Activated CD8-positive, alpha-beta memory T cell treated with anti-CD3 and anti-CD28 coated beads for 24 hours (primary cell): ENCODE data around the gene NOTCH2.
A peak's percentile ranks its signal among the peaks of the same experiment; 100 is the strongest.

Experiments used
- DNase-seq: peaks from one replicate; pipeline ENCODE4 v3.0.0-alpha.2; 2020

The NOTCH2 gene

GRCh38 chr1:119971710-119972570 lies 97.5 kb downstream of the NOTCH2 start:
- DNase-seq: no peak

DNA sequence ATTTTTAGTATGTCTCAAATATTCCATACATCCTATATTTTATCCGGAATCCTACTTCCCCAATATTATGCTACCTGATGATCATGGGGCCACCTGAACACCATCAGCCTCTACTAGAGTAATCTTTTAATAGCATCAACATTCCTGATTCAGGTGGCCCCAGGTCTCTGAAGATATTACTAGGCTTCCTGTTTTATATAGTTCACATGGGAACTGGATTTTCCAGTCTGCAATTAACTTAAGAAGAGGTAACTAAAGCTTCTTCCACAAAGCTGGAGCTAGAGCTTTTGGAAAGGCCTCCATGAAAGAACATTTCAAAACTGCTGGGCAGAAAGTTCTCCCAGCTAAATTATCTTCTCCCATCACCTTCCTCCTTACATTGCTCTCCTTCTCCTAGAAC lies 100.9 kb downstream of the NOTCH2 start:
- no peak for DNase-seq

DNA sequence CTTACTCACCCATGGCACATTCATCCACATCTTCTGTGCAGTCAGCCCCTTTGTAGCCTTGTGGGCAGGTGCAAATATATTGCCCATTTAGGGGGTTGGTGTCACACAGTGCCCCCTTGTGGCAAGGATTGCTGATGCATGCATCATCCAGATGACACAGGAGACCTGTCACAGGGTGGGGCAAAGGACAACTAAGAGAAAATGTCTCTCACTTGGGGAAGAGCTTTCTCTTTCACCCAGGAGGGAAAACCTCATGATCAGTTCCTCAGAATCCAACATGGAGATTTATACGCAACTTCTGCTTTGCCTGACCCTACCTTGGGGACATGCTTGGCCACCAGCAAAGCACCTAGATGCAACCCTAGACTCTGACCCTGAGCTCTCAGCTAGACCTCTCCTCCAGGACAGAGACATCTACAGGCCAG lies 101.4 kb downstream of the NOTCH2 start:
- peak; percentile 90 for DNase-seq

- DNase-seq: no peak
Observed at GRCh38 chr1:119966681-119967080, 102.8 kb downstream of the NOTCH2 start.

GRCh38 chr1:119966020-119966419 lies 103.4 kb downstream of the NOTCH2 start:
- DNase-seq: no peak

DNA sequence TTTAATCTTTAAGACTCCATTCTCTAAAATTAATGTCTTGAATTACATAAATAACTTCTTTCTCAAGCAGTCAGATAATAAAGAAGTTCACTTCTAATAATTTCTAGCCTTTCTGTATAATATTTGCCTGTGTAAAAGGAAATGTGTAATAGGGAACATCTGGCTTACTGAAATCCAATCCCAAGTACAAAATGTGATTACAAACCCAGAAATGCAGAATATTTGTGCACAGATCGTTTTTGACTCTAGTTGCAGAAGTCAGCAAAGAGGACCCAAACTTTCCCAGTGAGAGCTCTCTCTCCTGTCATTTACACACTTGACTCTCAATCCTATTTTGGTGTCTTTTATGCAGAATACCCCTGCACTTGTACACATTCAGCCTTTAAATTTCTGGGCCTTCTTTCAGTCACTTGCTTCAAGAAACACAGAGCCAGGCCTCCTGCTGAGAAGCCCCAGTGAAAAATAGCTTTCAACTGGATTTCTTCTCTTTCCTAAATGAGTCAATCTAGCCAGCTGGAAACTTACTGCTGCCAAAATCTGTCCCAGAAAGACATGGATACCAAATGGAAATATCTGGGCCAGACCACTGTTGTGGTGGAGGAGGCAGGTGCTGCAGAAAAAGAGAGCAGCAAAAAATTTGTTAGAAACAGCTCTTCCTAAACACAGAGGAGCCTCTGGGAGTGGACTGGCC lies 104.6 kb downstream of the NOTCH2 start:
- no peak for DNase-seq

GRCh38 chr1:119962296-119962968 lies 107.0 kb downstream of the NOTCH2 start:
- no peak for DNase-seq

GRCh38 chr1:119960501-119960900 lies 109.0 kb downstream of the NOTCH2 start:
- DNase-seq: no peak

GRCh38 chr1:119959268-119960220 lies 109.9 kb downstream of the NOTCH2 start:
- no peak for DNase-seq

- DNase-seq: no peak
Observed at GRCh38 chr1:119958223-119958622, 111.2 kb downstream of the NOTCH2 start.

DNA sequence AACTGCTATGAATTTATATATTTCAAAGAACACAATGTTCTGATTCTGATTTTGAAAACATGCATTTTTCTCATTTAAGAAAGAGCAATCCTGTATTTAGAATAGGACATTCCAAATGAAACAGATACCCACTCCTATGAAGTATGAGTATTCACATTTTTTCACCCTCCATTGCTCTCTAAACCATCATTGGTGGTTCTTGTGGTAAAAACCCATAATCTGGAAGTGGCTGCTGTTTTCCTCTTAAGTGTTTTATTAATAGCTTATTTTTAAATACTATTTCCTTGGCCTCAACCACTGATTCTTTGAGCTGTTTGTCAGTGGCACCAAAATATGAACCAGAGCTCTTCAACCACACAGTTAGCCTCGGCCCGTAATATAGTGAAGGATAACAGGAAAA lies 113.2 kb downstream of the NOTCH2 start:
- no peak for DNase-seq

- DNase-seq: no peak
Observed at GRCh38 chr1:119954476-119955422, 114.7 kb downstream of the NOTCH2 start.

DNA sequence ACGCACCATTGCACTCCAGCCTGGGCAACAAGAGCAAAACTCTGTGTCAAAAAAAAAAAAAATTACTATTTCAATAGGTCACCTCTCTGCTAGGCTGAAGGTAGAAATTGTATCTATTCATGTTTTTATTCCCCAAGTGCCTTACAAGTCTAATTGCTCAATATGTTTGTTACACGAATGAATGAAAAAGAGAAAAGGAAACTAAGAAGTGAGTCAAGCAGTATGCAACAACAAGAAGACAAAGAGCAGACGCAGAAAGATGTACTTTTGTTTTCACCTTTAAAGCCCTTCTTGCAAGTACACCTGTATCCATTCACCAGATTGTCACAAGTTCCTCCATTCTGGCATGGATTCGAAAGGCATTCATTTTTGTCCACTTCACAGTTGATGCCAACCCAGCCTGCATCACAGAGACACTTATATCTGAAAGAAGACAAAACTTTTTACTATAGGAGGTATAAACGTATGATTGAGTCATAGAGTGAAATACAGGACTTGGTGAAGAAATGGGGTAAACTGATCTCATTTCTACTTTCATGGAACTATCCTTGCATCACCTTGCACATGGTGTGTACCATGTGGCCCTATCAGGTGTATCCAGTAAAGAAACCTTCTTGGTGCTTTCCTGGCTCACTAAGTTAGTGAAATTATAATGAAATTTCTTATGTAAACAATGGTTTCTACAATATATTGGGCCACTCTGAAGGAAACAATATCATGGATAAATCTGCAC lies 116.0 kb downstream of the NOTCH2 start:
- DNase-seq: no peak

GRCh38 chr1:119952496-119952895 lies 117.0 kb downstream of the NOTCH2 start:
- DNase-seq: no peak

GRCh38 chr1:119948342-119949214 lies 120.9 kb downstream of the NOTCH2 start:
- DNase-seq: peak; percentile 87

GRCh38 chr1:119947468-119947867 lies 122.0 kb downstream of the NOTCH2 start:
- DNase-seq: no peak

DNA sequence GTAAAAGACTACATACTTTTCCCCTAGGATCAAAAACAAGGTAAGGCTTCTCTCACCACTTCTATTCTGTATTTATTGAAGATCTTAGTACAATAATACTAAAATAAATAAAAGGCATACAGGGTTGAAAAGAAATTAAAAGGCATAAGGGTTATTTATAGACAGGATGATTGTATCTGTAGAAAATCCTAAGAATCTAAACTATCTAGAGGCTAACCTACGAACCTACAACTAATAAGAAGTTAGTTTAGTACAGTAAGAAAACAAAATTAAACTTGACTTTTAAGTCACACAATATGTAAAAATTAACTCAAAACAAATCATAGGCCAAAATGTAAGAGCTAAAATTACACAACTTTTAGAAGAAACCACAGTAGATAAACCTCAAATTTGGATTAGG lies 122.7 kb downstream of the NOTCH2 start:
- no peak for DNase-seq

GRCh38 chr1:119943216-119943615 lies 126.2 kb downstream of the NOTCH2 start:
- no peak for DNase-seq

GRCh38 chr1:119941392-119941791 lies 128.1 kb downstream of the NOTCH2 start:
- DNase-seq: no peak

DNA sequence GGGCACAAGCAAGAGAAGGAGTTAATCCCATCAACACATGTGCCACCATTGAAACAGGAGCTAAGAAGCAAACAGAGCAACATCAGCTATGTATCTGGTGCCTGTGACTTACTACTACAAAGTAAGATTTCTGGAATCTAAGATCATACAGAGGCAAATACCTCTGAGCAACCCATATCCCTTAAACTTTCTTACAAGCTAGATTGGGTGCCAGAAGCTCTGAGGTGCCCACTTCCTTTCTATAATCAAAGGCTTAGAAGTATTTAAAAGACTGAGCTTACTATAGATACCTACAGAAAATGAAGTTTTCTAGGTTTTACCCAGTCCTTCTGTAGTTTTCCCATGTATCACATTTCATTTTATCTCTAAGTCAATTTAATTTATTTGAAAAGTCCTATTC lies 128.8 kb downstream of the NOTCH2 start:
- no peak for DNase-seq
